ENCODE measurements around the gene PEA15. TPM values are rescaled to one million over a fixed set of nuclear protein-coding genes. Genes with fewer than 3 reads are reported as not detected.

Gene PEA15
- total RNA-seq, 1 donor from 2014 or later, result 197 TPM

- peaks cover 5% of the 10 kb centered on the region for H3K4me1 Mint-ChIP-seq (ENCODE audit: unreplicated experiment)
- H3K4me3 Mint-ChIP-seq (ENCODE audit: unreplicated experiment), result no peak overlapping the region
- no peak overlapping the region for H3K27ac Mint-ChIP-seq (ENCODE audit: unreplicated experiment)
- no peaks in the 10 kb centered on the region for H3K9me3 Mint-ChIP-seq (ENCODE audit: unreplicated experiment)
- TF ChIP-seq, protein P1, sequence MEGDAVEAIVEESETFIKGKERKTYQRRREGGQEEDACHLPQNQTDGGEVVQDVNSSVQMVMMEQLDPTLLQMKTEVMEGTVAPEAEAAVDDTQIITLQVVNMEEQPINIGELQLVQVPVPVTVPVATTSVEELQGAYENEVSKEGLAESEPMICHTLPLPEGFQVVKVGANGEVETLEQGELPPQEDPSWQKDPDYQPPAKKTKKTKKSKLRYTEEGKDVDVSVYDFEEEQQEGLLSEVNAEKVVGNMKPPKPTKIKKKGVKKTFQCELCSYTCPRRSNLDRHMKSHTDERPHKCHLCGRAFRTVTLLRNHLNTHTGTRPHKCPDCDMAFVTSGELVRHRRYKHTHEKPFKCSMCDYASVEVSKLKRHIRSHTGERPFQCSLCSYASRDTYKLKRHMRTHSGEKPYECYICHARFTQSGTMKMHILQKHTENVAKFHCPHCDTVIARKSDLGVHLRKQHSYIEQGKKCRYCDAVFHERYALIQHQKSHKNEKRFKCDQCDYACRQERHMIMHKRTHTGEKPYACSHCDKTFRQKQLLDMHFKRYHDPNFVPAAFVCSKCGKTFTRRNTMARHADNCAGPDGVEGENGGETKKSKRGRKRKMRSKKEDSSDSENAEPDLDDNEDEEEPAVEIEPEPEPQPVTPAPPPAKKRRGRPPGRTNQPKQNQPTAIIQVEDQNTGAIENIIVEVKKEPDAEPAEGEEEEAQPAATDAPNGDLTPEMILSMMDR (IDR thresholded peaks at IDR 0.05), result no peak
- no peak for DNase-seq (ENCODE audit: extremely low spot score, unreplicated experiment)
- peaks cover 9% of the 10 kb centered on the region for H3K27me3 Mint-ChIP-seq (ENCODE audit: unreplicated experiment)
- no peaks in the 10 kb centered on the region for H3K36me3 Mint-ChIP-seq (ENCODE audit: unreplicated experiment)
These were observed 16.8 kb upstream of the PEA15 start for GRCh38 chr1:160188341-160188740.

DNA sequence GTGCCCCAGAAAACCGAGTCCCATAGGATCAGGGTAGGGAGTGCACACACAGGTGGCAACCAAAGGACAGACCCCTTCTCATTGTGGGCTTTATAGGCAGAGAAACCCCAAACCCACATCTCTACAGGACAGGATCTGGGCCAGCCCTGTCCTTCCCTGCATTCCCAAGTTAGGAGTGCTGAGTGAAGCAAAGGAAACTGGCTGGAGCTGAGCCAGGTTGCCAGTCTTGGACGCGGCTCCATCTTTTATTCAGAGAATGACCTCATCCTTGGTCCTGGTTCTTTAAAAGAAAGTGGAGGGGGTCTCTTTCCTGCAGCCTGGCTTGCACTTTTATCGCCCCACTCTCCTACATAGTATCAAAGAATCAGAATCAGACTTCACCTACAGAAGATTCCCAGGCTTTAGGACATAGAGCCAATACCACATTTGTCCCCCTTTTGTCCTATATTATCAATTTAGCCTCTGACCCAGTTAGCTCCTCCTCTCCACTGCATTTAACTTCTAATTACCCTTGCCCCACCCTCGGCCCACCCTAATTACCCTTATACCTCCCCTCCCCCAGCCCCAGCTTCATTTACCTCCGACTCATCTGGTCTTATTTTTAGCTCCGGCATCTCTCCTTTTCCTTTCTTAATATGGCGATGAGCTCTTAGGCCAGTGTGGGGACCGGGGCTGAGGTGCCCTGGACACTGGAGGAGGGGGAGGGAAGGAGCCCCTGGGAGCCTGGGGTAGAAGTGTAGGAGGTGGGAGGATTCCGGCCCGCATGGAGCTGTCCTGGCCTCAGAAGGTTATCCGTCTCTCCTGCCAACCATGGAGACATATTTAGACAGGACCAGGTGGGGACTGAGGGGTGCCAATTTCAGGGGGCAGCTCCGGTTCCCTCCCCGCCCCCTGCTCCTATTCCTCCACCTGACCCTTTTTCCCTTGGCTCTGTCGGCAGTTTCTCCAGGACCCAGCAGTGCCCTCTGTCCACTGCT lies 15.2 kb upstream of the PEA15 start, which contains the start of gene CASQ1:
Gene CASQ1, plus strand, starts transcription at position 927 of the 977 bp plus-strand sequence. CDS start 177 bp downstream, outside the sequence.
- Mint-ChIP-seq H3K27me3 (ENCODE audit: unreplicated experiment) (peaks cover 9% of the 10 kb centered on the region), H3K27ac (ENCODE audit: unreplicated experiment) (no peak within 1 kb of the TSS), H3K36me3 (ENCODE audit: unreplicated experiment) (no peaks in the 10 kb centered on the region), H3K4me3 (ENCODE audit: unreplicated experiment) (no peak within 1 kb of the TSS), H3K9me3 (ENCODE audit: unreplicated experiment) (no peaks in the 10 kb centered on the region), H3K4me1 (ENCODE audit: unreplicated experiment) (peaks cover 5% of the 10 kb centered on the region)
- TF ChIP-seq, protein P1 (IDR thresholded peaks at IDR 0.05), result no peak
- no peak for DNase-seq (ENCODE audit: extremely low spot score, unreplicated experiment)

GRCh38 chr1:160191756-160192155 lies 13.4 kb upstream of the PEA15 start:
- DNase-seq (ENCODE audit: extremely low spot score, unreplicated experiment), result no peak
- H3K27ac Mint-ChIP-seq (ENCODE audit: unreplicated experiment), result no peak overlapping the region
- H3K9me3 Mint-ChIP-seq (ENCODE audit: unreplicated experiment), result no peaks in the 10 kb centered on the region
- no peaks in the 10 kb centered on the region for H3K36me3 Mint-ChIP-seq (ENCODE audit: unreplicated experiment)
- TF ChIP-seq, protein P1 (IDR thresholded peaks at IDR 0.05), result no peak
- H3K27me3 Mint-ChIP-seq (ENCODE audit: unreplicated experiment), result peaks cover 6% of the 10 kb centered on the region
- H3K4me1 Mint-ChIP-seq (ENCODE audit: unreplicated experiment), result peaks cover 5% of the 10 kb centered on the region
- H3K4me3 Mint-ChIP-seq (ENCODE audit: unreplicated experiment), result no peak overlapping the region

DNA sequence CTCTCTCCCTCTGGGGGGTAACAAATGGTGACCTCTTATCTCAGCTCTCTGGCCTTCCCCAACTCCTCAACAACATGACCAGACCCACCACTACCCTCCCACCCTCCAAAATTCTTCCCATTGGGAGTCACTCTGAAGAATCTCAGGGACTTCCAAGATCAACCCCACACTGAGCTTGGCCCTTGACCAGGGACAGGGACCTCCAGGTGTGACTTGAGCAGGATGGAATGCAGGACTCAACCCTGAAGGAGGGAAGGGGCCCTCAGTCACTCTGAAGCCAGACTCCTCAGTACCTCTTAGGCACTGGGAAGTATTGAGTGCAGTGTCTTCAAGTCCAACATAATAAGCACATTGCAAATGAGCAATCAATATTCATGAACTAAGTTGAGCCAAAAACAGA lies 12.9 kb upstream of the PEA15 start:
- H3K4me1 Mint-ChIP-seq (ENCODE audit: unreplicated experiment), result peaks cover 5% of the 10 kb centered on the region
- no peak overlapping the region for H3K27ac Mint-ChIP-seq (ENCODE audit: unreplicated experiment)
- H3K27me3 Mint-ChIP-seq (ENCODE audit: unreplicated experiment), result peaks cover 3% of the 10 kb centered on the region
- no peaks in the 10 kb centered on the region for H3K9me3 Mint-ChIP-seq (ENCODE audit: unreplicated experiment)
- TF ChIP-seq, protein P1 (IDR thresholded peaks at IDR 0.05), result no peak
- no peak for DNase-seq (ENCODE audit: extremely low spot score, unreplicated experiment)
- H3K36me3 Mint-ChIP-seq (ENCODE audit: unreplicated experiment), result no peaks in the 10 kb centered on the region
- H3K4me3 Mint-ChIP-seq (ENCODE audit: unreplicated experiment), result no peak overlapping the region

DNA sequence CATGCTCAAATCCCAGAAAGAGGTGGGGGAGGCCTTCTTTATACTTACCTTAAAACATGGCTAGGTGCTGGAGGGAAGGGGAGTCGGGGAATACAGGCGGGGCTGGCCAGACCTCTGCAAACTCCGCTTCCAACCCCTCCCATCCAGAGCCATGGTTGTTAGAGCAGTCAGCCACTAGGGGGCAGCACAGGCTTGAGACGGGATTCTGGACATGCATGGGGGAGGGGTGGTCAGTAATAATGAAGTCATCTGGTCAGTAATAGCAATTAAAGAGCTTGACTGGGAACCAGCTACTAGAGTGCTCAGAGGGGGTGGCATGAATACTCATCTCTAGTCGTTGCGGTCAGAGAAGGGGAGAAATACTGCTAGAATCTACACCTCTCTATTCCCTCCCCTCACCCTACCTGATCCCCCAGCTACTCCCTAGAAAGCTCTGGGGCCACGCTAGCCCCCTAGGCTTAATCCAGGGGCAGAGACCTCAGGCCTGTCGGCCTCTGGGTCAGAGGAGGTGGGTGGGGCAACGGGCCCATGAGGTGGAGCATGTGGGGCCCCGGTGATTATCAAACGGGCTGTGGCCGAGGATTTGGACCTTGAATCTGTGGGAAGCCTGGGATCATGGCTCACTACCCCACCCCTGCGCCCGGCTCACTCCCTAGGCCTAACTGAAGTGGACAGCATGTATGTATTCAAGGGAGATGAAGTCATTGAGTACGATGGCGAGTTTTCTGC lies 11.9 kb upstream of the PEA15 start:
- peak; percentile 94 for DNase-seq (ENCODE audit: extremely low spot score, unreplicated experiment)

More for the DNA sequence above, 11.9 kb upstream of the PEA15 start:
- Mint-ChIP-seq H3K4me1 (ENCODE audit: unreplicated experiment) (peaks cover 5% of the 10 kb centered on the region), H3K27me3 (ENCODE audit: unreplicated experiment) (peaks cover 3% of the 10 kb centered on the region), H3K27ac (ENCODE audit: unreplicated experiment) (no peak overlapping the region), H3K9me3 (ENCODE audit: unreplicated experiment) (no peaks in the 10 kb centered on the region), H3K4me3 (ENCODE audit: unreplicated experiment) (no peak overlapping the region), H3K36me3 (ENCODE audit: unreplicated experiment) (no peaks in the 10 kb centered on the region)
- TF ChIP-seq, protein P1 (IDR thresholded peaks at IDR 0.05), result peak; percentile 94
